Heart right ventricle (tissue), 16 donors: ENCODE results near the gene EME2. TPM values are rescaled to one million over a fixed set of nuclear protein-coding genes. Genes with fewer than 3 reads are reported as not detected.

Experiments used
- ATAC-seq, 8 donors: fragments of 200-7000 bp; cut with Tn5 transposase; one replicate each; pipeline ENCODE4 v1.9.1; 2020; ENCODE audit warnings: mild to moderate bottlenecking in 8 of 8, moderate library complexity in 8 of 8, moderate number of reproducible peaks in 1 of 8
- DNase-seq, 2 donors: peaks; one replicate each; pipeline ENCODE4 v3.0.0-alpha.2; 2020
- H3K27ac ChIP-seq, 10 donors: fragments of 200-600 bp; sonication (generic) in 2 of 10; one replicate each; pipeline versions ENCODE4 v1.5.0 to v1.8.0; 2020 to 2022; ENCODE audit warnings: mild to moderate bottlenecking in 3 of 10
- H3K27me3 ChIP-seq, 7 donors: fragments of 200-600 bp; one replicate each; pipeline ENCODE4 v1.8.0; 2021 to 2022; ENCODE audit warnings: mild to moderate bottlenecking in 2 of 7
- H3K36me3 ChIP-seq, 9 donors: fragments of 200-600 bp; sonication (generic) in 1 of 9; one replicate each; pipeline versions ENCODE4 v1.5.0 to v1.8.0; 2020 to 2022; ENCODE audit warnings: mild to moderate bottlenecking in 2 of 9
- H3K4me1 ChIP-seq, 9 donors: fragments of 200-600 bp; sonication (generic) in 1 of 9; one replicate each; pipeline versions ENCODE4 v1.5.0 to v1.8.0; 2020 to 2022; ENCODE audit warnings: mild to moderate bottlenecking in 4 of 9
- H3K4me3 ChIP-seq, 10 donors: fragments of 200-600 bp; sonication (generic) in 2 of 10; one replicate each; pipeline versions ENCODE4 v1.5.0 to v1.8.0; 2020 to 2022; ENCODE audit warnings: mild to moderate bottlenecking in 7 of 10, moderate library complexity in 2 of 10
- H3K9me3 ChIP-seq, 11 donors: fragments of 200-600 bp in 10 of 11; sonication (generic) in 2 of 11; one replicate each; pipeline versions ENCODE4 v1.5.0 to v1.8.0; 2013 to 2022; ENCODE audit warnings: mild to moderate bottlenecking in 2 of 11, control low read depth in 1 of 11, moderate library complexity in 1 of 11
- WGBS, 2 donors: extraction: QIAGEN DNeasy Blood & Tissue Kit; methylation state at CpG; one replicate each; pipeline ENCODE4 v1.1.7; 2013; ENCODE audit warnings: inconsistent platforms in 1 of 2; 5-methylcytosine and 5-hydroxymethylcytosine counted together
- intact Hi-C, 10 donors: fragments of 100-400 bp; cut with DNase I; formaldehyde crosslinking; loops; one replicate each; pipeline versions ENCODE4 v1.11.1 to v1.14.2; 2022
- polyA plus RNA-seq, 2 donors: library from polyadenylated mRNA; stranded (reverse); fragments of 200-250 nt; gene quantifications; one replicate each; pipeline ENCODE4 v1.2.3, GENCODE V29; 2013
- total RNA-seq, 10 donors: library from RNA; stranded (reverse); fragmentation: NEBNext Ultra II Directional in 3 of 10; extraction: Animal tissue kit (Norgen Biotek cat#: 25700) in 3 of 10; gene quantifications; one replicate each; pipeline versions ENCODE4 v1.2.1 to v1.2.4, GENCODE V29; 2021 to 2023
- TF ChIP-seq, protein P1 (sequence below), 9 donors: fragments of 200-600 bp; sonication (generic) in 2 of 9; IDR thresholded peaks; one replicate each; pipeline versions ENCODE4 v1.5.0 to v1.8.0; 2021 to 2022; ENCODE audit warnings: antibody characterized with exemption in 9 of 9, mild to moderate bottlenecking in 5 of 9, moderate library complexity in 1 of 9
- donor health status: Arrhythmogenic right ventricular cardiomyopathy.
- donor health status: ischemic (EF 13 %, LVEDD 7.1; RV severe dilation, severe dysfunction).
- donor health status: healthy with polysubstance abuse.
- donor health status: DM: no; HTN: yes; CAD: no.
- donor health status: DM: no; HTN: no; CAD: no.
- donor health status: ischemic (EF 25% LVEDD 6.9; RV normal size, moderate dysfunction).
- donor health status: ischemic (EF 25% LVEDD 5.7; RV mildly dilated, moderate dysfunction).
- donor health status: healthy.
- donor health status: DM: yes; HTN: yes; CAD: no.
- donor health status: Ischemic cardiomyopathy.
- donor health status: ischemic (EF 35%, LVEDD 5.7; RV mildly dilated, moderate dysfunction).
- donor health status: nonischemic (EF 11% LVEDD 7.7; RV severe dilation, severe dysfunction).
- donor health status: DM: yes; HTN: yes; CAD: no.
- donor health status: PGD.
- donor health status: ischemic (EF 29% LVEDD 5.4; RV normal size, mild dysfunction).
- donor health status: nonischemic (EF 23%, LVEDD 6.1; RV moderate dilation, normal function).

EME2 gene
- total and polyA plus RNA-seq, 12 donors = 3.0 to 17.9 (median 7.3) TPM

DNA sequence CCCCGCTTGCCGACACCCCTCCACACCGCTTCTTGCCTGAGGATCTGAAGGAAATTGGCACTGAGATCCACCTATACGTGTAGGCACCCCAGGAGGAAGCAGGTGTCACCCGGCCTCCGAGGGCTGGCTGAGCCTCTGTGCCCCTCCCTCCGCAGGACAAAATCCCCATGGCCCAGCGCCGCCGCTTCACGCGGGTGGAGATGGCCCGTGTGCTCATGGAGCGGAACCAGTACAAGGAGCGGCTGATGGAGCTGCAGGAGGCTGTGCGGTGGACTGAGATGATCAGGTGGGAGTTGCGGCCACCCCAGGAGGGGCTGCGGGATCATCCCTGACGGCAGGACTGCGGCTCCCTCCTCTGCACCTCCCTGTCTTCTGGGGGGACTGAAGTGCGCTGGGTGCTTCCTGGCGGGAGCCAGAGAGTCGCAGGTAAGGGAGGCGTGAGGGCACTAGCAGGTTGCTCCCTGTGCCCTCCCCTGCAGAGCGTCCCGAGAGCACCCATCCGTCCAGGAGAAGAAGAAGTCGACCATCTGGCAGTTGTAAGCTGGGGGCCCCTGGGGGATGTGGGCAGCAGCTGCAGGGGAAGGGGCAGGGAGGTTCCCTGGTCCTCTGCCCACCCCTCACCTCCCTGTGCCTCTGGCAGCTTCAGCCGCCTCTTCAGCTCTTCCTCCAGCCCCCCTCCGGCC lies 10.3 kb upstream of the EME2 start:
- Histone ChIP-seq H3K27ac (no peak overlapping the region), H3K27me3 (no peaks in the 10 kb centered on the region), H3K4me3 (no peak overlapping the region), H3K36me3 (peaks cover 0 to 95% (median 43%) of the 10 kb centered on the region in 9 donors), H3K4me1 (no peaks in the 10 kb centered on the region), H3K9me3 (no peaks in the 10 kb centered on the region)
- intact Hi-C loops = no loop called here
- TF ChIP-seq, protein P1, sequence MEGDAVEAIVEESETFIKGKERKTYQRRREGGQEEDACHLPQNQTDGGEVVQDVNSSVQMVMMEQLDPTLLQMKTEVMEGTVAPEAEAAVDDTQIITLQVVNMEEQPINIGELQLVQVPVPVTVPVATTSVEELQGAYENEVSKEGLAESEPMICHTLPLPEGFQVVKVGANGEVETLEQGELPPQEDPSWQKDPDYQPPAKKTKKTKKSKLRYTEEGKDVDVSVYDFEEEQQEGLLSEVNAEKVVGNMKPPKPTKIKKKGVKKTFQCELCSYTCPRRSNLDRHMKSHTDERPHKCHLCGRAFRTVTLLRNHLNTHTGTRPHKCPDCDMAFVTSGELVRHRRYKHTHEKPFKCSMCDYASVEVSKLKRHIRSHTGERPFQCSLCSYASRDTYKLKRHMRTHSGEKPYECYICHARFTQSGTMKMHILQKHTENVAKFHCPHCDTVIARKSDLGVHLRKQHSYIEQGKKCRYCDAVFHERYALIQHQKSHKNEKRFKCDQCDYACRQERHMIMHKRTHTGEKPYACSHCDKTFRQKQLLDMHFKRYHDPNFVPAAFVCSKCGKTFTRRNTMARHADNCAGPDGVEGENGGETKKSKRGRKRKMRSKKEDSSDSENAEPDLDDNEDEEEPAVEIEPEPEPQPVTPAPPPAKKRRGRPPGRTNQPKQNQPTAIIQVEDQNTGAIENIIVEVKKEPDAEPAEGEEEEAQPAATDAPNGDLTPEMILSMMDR (IDR thresholded peaks at IDR 0.05) = no peak
- no peak for DNase-seq
- 89 to 92% methylated on average over 29 to 30 of the region's 30 CpGs for WGBS, 2 donors
- ATAC-seq = no peak

DNA sequence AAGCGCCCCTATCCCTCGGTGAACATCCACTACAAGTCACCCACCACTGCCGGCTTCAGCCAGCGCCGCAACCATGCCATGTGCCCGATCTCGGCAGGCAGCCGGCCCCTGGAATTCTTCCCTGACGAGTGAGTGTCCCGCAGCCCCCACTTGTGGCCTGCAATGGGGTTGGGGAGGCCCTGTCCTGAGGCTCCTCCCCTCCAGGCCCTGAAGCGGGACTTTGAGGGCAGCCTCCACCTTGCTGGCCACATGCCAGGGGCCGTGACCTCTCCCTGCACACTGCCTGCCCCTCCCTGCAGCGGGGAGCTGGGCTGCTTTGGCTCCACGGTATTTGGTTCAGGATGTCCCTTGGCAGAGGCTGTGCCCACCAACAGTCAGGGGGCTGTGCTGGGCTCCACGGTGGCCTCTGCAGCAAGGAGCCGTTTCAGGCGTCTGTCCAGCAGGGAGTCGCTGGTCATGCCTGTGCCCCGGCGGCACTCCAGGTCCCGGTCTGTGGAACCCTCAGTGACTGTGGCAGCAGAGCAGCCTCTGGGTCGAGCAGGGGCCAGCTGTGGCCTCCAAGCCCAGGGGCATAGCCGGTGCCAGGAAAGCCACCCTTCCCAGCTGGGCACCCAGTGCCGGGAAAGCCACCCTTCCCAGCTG lies 9.6 kb upstream of the EME2 start:
- intact Hi-C loops = no loop called here
- Histone ChIP-seq H3K27me3 (no peaks in the 10 kb centered on the region), H3K36me3 (peaks cover 0 to 95% (median 50%) of the 10 kb centered on the region in 9 donors), H3K9me3 (no peaks in the 10 kb centered on the region), H3K4me1 (no peaks in the 10 kb centered on the region), H3K4me3 (no peak overlapping the region), H3K27ac (no peak overlapping the region)
- WGBS, 2 donors = 86 to 87% methylated on average over 24 of the region's 24 CpGs
- no peak for DNase-seq
- TF ChIP-seq, protein P1 (IDR thresholded peaks at IDR 0.05) = no peak
- ATAC-seq = no peak

- WGBS, 2 donors = 72 to 79% methylated on average over 72 to 81 of the region's 81 CpGs
- no peak overlapping the region for H3K4me3 ChIP-seq
- TF ChIP-seq, protein P1 (IDR thresholded peaks at IDR 0.05) = peak in 7 of 9 donors; percentile 28 to 49 (median 35)
- H3K27ac ChIP-seq = no peak overlapping the region
- no peak for DNase-seq
- H3K36me3 ChIP-seq = peaks cover 0 to 95% (median 58%) of the 10 kb centered on the region in 9 donors
- H3K27me3 ChIP-seq = no peaks in the 10 kb centered on the region
- ATAC-seq = peak in 1 of 8 donors; percentile 7
- H3K4me1 ChIP-seq = no peaks in the 10 kb centered on the region
- intact Hi-C loops = no loop called here
- H3K9me3 ChIP-seq = no peaks in the 10 kb centered on the region
These were observed 8.8 kb upstream of the EME2 start for GRCh38 chr16:1763521-1764511.

GRCh38 chr16:1764971-1765370 lies 7.6 kb upstream of the EME2 start:
- Histone ChIP-seq H3K27me3 (no peaks in the 10 kb centered on the region), H3K4me1 (peaks cover 0 to 7% (median 3%) of the 10 kb centered on the region in 9 donors), H3K4me3 (no peak overlapping the region), H3K9me3 (no peaks in the 10 kb centered on the region), H3K36me3 (peaks cover 0 to 95% (median 61%) of the 10 kb centered on the region in 9 donors), H3K27ac (no peak overlapping the region)
- 92 to 95% methylated on average over 21 of the region's 21 CpGs for WGBS, 2 donors
- ATAC-seq (no peak), DNase-seq (no peak)
- intact Hi-C loops = loop anchor here in 1 of 10 donors (5.0 kb wide), 1 partner anchor 58 kb away; the partner anchor contains the start of gene MAPK8IP3
- TF ChIP-seq, protein P1 (IDR thresholded peaks at IDR 0.05) = no peak
